ENCODE results near the gene TMCO1.

TMCO1 gene

GRCh38 chr1:165755393-165756010, 13.2 kb downstream of the TMCO1 start:
- Histone ChIP-seq H3K9me3 (ENCODE audit: insufficient read depth, low read depth, low read length) (no peaks in the 10 kb centered on the region), H3K27me3 (ENCODE audit: insufficient read depth, low read length, poor library complexity, severe bottlenecking) (no peaks in the 10 kb centered on the region), H3K4me1 (ENCODE audit: insufficient read depth, low read length, poor library complexity, severe bottlenecking) (peaks cover 4% of the 10 kb centered on the region), H3K79me2 (ENCODE audit: insufficient read depth, low read length) (peaks cover 35% of the 10 kb centered on the region), H3K9ac (ENCODE audit: low read depth, low read length, poor library complexity, severe bottlenecking) (no peak overlapping the region), H4K20me1 (ENCODE audit: insufficient read depth, low read length, poor library complexity, severe bottlenecking) (peaks cover 17% of the 10 kb centered on the region), H3K36me3 (ENCODE audit: insufficient read depth, low read length) (peaks cover 71% of the 10 kb centered on the region; the same call in 1 of the 2 replicates), H3F3A (ENCODE audit: low read depth) (peaks cover 4% of the 10 kb centered on the region; the same call in 1 of the 2 replicates), H3K4me2 (ENCODE audit: low read depth, low read length, poor library complexity, severe bottlenecking) (no peak overlapping the region), H3K4me3 (ENCODE audit: low read length, poor library complexity, severe bottlenecking) (no peak overlapping the region), H2AFZ (ENCODE audit: low read length) (no peak overlapping the region), H3K9me2 (replicated peaks; ENCODE audit: low read depth, low read length) (no peaks in the 10 kb centered on the region)
- TF ChIP-seq CTCF (conservative IDR thresholded peaks at IDR 0.05; ENCODE audit: low read length) (no peak), EZH2phosphoT487 (IDR thresholded peaks at IDR 0.05; ENCODE audit: borderline replicate concordance) (no peak)

- TF ChIP-seq CTCF (conservative IDR thresholded peaks at IDR 0.05; ENCODE audit: low read length) (no peak), EZH2phosphoT487 (IDR thresholded peaks at IDR 0.05; ENCODE audit: borderline replicate concordance) (no peak)
- peaks cover 17% of the 10 kb centered on the region for H4K20me1 ChIP-seq (ENCODE audit: insufficient read depth, low read length, poor library complexity, severe bottlenecking)
- no peak overlapping the region for H2AFZ ChIP-seq (ENCODE audit: low read length)
- H3K9me3 ChIP-seq (ENCODE audit: insufficient read depth, low read depth, low read length): no peaks in the 10 kb centered on the region
- H3K9ac ChIP-seq (ENCODE audit: low read depth, low read length, poor library complexity, severe bottlenecking): no peak overlapping the region
- peaks cover 4% of the 10 kb centered on the region; the same call in 1 of the 2 replicates for H3F3A ChIP-seq (ENCODE audit: low read depth)
- H3K36me3 ChIP-seq (ENCODE audit: insufficient read depth, low read length): peaks cover 65% of the 10 kb centered on the region; the same call in 1 of the 2 replicates
- peaks cover 22% of the 10 kb centered on the region for H3K79me2 ChIP-seq (ENCODE audit: insufficient read depth, low read length)
- no peak overlapping the region for H3K4me2 ChIP-seq (ENCODE audit: low read depth, low read length, poor library complexity, severe bottlenecking)
- no peaks in the 10 kb centered on the region for H3K9me2 ChIP-seq (replicated peaks; ENCODE audit: low read depth, low read length)
- H3K4me1 ChIP-seq (ENCODE audit: insufficient read depth, low read length, poor library complexity, severe bottlenecking): peaks cover 4% of the 10 kb centered on the region
- H3K4me3 ChIP-seq (ENCODE audit: low read length, poor library complexity, severe bottlenecking): no peak overlapping the region
- H3K27me3 ChIP-seq (ENCODE audit: insufficient read depth, low read length, poor library complexity, severe bottlenecking): no peaks in the 10 kb centered on the region
These were observed 14.7 kb downstream of the TMCO1 start for GRCh38 chr1:165753934-165754333.

- H3K4me3 ChIP-seq (ENCODE audit: low read length, poor library complexity, severe bottlenecking): no peak overlapping the region
- no peak for TF ChIP-seq CTCF (conservative IDR thresholded peaks at IDR 0.05; ENCODE audit: low read length)
- TF ChIP-seq EZH2phosphoT487 (IDR thresholded peaks at IDR 0.05; ENCODE audit: borderline replicate concordance): no peak
- no peaks in the 10 kb centered on the region for H3K27me3 ChIP-seq (ENCODE audit: insufficient read depth, low read length, poor library complexity, severe bottlenecking)
- no peaks in the 10 kb centered on the region for H3K9me3 ChIP-seq (ENCODE audit: insufficient read depth, low read depth, low read length)
- H3K4me1 ChIP-seq (ENCODE audit: insufficient read depth, low read length, poor library complexity, severe bottlenecking): no peaks in the 10 kb centered on the region
- no peaks in the 10 kb centered on the region for H3F3A ChIP-seq (ENCODE audit: low read depth)
- peaks cover 52% of the 10 kb centered on the region; the same call in 1 of the 2 replicates for H3K36me3 ChIP-seq (ENCODE audit: insufficient read depth, low read length)
- no peaks in the 10 kb centered on the region for H3K79me2 ChIP-seq (ENCODE audit: insufficient read depth, low read length)
- no peak overlapping the region for H2AFZ ChIP-seq (ENCODE audit: low read length)
- H3K9me2 ChIP-seq (replicated peaks; ENCODE audit: low read depth, low read length): no peaks in the 10 kb centered on the region
- H3K9ac ChIP-seq (ENCODE audit: low read depth, low read length, poor library complexity, severe bottlenecking): no peak overlapping the region
- H4K20me1 ChIP-seq (ENCODE audit: insufficient read depth, low read length, poor library complexity, severe bottlenecking): no peaks in the 10 kb centered on the region
- H3K4me2 ChIP-seq (ENCODE audit: low read depth, low read length, poor library complexity, severe bottlenecking): no peak overlapping the region
These were observed 20.1 kb downstream of the TMCO1 start for GRCh38 chr1:165748550-165748949.

Measured in Loucy (cell line).